Thymus (tissue), 11 donors: ENCODE results near the gene GUK1. TPM values are rescaled to one million over a fixed set of nuclear protein-coding genes. Genes with fewer than 3 reads are reported as not detected.
A peak's percentile ranks its signal among the peaks of the same experiment; 100 is the strongest.

Experiments
- DNase-seq, 9 donors: peaks; one replicate each; pipeline ENCODE4 v3.0.0-alpha.2; 2013; ENCODE audit warnings: low spot score in 9 of 9, low read depth in 6 of 9, missing footprints in 1 of 9
- H3K27ac ChIP-seq, 2 donors: one replicate each; pipeline ENCODE4 v1.5.1; 2013; ENCODE audit warnings: control low read depth in 1 of 2, low read depth in 1 of 2, low read length in 1 of 2, mild to moderate bottlenecking in 1 of 2, moderate library complexity in 1 of 2
- H3K27me3 ChIP-seq, 2 donors: one replicate each; pipeline ENCODE4 v1.5.1; 2013; ENCODE audit warnings: low read length in 1 of 2; ENCODE audit not compliant: control insufficient read depth in 2 of 2, insufficient read depth in 1 of 2
- H3K36me3 ChIP-seq, 2 donors: one replicate each; pipeline ENCODE4 v1.5.1; 2013; ENCODE audit warnings: low read length in 1 of 2, mild to moderate bottlenecking in 1 of 2, moderate library complexity in 1 of 2; ENCODE audit not compliant: control insufficient read depth in 2 of 2, insufficient read depth in 2 of 2
- H3K4me1 ChIP-seq, 2 donors: one replicate each; pipeline ENCODE4 v1.5.1; 2013; ENCODE audit warnings: low read length in 2 of 2; ENCODE audit not compliant: control insufficient read depth in 2 of 2, insufficient read depth in 2 of 2
- H3K4me3 ChIP-seq, 2 donors: one replicate each; pipeline ENCODE4 v1.5.1; 2013; ENCODE audit warnings: low read length in 2 of 2, control low read depth in 1 of 2, mild to moderate bottlenecking in 1 of 2
- H3K9me3 ChIP-seq, 2 donors: one replicate each; pipeline ENCODE4 v1.5.1; 2013; ENCODE audit warnings: low read length in 1 of 2, mild to moderate bottlenecking in 1 of 2; ENCODE audit not compliant: control insufficient read depth in 2 of 2, insufficient read depth in 1 of 2
- WGBS: extraction: QIAGEN DNeasy Blood & Tissue Kit; methylation state at CpG from one replicate; pipeline ENCODE4 v1.1.7; 2013; 5-methylcytosine and 5-hydroxymethylcytosine counted together
- polyA plus RNA-seq: library from polyadenylated mRNA; stranded (reverse); fragments of 200-250 nt; gene quantifications from one replicate; pipeline ENCODE4 v1.2.3, GENCODE V29; 2013
- total RNA-seq: library from RNA; stranded (reverse); fragments of 120-200 nt; gene quantifications from one replicate; pipeline ENCODE4 v1.2.4, GENCODE V29; 2013
- donor health status: healthy.

GUK1 gene
- total and polyA plus RNA-seq, 2 donors: 313 to 370 TPM

DNA sequence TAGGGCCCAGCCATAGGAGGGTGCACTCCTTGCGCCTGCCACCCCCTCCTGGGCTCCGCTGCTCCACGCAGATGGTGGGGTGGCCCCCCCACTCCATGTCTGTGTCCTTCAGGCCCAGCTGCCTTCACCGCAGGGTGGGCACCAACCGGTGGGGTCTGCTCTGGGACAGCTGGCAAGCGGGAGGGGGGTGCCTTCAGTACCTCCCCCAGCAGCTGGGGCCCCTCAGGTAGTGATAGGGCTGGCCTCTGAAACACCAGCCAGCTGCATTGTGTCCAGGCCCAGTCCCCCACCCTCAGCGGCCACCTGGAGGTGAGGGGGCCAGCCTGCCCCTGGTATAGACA, 10.0 kb downstream of the GUK1 start:
- 95% methylated on average over 7 of the region's 7 CpGs for WGBS
- H3K27me3 ChIP-seq: no peaks in the 10 kb centered on the region
- peaks cover 61 to 70% of the 10 kb centered on the region in 2 donors for H3K36me3 ChIP-seq
- H3K27ac ChIP-seq: no peak overlapping the region
- no peak for DNase-seq
- peaks cover 16 to 66% of the 10 kb centered on the region in 2 donors for H3K4me1 ChIP-seq
- no peaks in the 10 kb centered on the region for H3K9me3 ChIP-seq
- H3K4me3 ChIP-seq: no peak overlapping the region

DNA sequence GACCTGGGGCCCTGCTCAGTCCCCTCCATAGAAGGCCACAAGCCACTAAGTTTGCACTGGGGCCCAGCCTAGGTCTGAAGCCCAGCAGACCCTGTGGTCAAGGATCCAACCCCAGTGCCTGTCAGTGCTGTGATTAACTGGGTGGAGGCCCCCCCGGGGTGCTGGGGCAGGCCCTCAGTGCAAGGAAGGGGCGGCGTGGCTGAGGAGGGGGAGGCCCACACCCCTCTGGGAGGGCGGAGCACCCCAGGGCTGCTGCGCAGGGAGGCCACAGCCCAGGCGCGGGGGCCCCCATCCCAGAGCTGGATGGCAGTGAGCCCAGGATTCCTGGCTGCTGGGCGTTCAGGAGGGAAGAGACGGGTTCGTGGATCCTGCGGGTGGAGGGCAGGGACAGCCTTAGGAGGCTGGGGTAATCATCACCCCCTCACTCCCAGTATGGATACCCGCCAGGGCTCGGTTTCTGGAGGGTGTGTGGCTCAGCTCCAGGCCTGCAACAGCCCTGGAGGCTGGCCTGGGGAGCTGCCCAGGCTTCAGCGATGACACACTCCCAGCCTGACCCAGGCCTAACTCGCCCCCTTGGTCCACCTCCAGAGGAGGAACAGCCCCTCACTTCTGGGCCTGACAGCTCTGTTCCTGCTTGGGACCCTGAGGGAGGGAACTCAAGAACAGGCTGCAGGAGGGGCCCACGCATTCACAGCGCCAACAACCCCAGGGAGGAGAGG, 10.5 kb downstream of the GUK1 start:
- Histone ChIP-seq H3K27ac (peak overlapping the region; percentile 15 to 24), H3K9me3 (no peaks in the 10 kb centered on the region), H3K4me3 (no peak overlapping the region), H3K36me3 (peaks cover 56 to 64% of the 10 kb centered on the region in 2 donors), H3K4me1 (peaks cover 18 to 66% of the 10 kb centered on the region in 2 donors), H3K27me3 (no peaks in the 10 kb centered on the region)
- 88% methylated on average over 17 of the region's 17 CpGs for WGBS
- peak in 1 of 9 donors; percentile 36 for DNase-seq

- Histone ChIP-seq H3K9me3 (no peaks in the 10 kb centered on the region), H3K27ac (peak overlapping the region in 1 of 2 donors; percentile 24), H3K4me3 (no peak overlapping the region), H3K27me3 (no peaks in the 10 kb centered on the region), H3K4me1 (peaks cover 26 to 66% of the 10 kb centered on the region in 2 donors), H3K36me3 (peaks cover 48 to 57% of the 10 kb centered on the region in 2 donors)
- no peak for DNase-seq
- 83% methylated on average over 12 of the region's 12 CpGs for WGBS
Observed at GRCh38 chr1:228151180-228151925, 11.3 kb downstream of the GUK1 start.

DNA sequence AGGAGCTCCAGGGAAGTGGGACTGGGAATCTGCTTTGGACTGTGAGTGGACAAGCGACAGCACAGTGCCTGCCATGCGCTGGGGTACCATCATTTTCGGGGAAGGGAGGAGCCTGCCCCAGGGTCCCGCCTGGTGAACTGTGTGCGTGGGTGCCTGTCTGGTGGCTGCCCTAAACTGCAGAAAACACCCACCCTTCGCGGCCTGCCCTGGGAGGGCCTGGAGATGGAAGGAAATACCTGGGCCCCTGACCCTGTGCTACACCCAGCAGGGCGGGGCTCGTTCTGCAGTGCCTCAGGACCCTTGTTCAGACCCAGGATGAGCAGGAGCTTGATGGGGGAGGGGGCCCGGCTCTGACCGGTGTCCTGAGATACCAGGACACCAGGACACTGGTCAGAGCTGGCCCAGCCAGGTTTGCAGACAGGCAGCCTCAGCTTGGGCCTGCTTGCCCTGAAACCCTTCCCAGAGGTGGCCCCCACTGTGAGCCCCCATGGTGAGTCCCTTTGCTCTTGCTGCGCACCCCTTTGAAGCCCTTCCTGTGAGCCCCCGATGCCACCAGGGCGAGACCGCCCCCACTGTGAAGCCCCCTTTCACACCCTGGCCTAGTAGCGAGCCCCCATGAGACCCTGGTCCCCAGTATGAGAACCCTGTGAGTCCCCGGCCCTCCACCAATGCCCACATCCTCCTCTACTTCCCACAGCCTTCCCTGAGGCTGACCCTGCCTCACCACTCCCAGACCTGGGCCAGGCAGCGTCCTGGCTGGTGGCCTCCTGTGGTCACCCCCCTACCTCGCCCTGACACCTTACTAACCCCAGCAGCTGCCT, 12.2 kb downstream of the GUK1 start:
- WGBS: 96% methylated on average over 19 of the region's 19 CpGs
- Histone ChIP-seq H3K27ac (no peak overlapping the region), H3K9me3 (peaks cover 0 to 3% of the 10 kb centered on the region in 2 donors), H3K4me1 (peaks cover 35 to 74% of the 10 kb centered on the region in 2 donors), H3K27me3 (no peaks in the 10 kb centered on the region), H3K4me3 (no peak overlapping the region), H3K36me3 (peaks cover 39 to 48% of the 10 kb centered on the region in 2 donors)
- DNase-seq: no peak

- H3K4me3 ChIP-seq: no peak overlapping the region
- H3K27ac ChIP-seq: peak overlapping the region in 1 of 2 donors; percentile 11
- peaks cover 33 to 42% of the 10 kb centered on the region in 2 donors for H3K36me3 ChIP-seq
- no peaks in the 10 kb centered on the region for H3K27me3 ChIP-seq
- H3K4me1 ChIP-seq: peaks cover 38 to 80% of the 10 kb centered on the region in 2 donors
- WGBS: 73% methylated on average over 3 of the region's 3 CpGs
- DNase-seq: no peak
- peaks cover 0 to 3% of the 10 kb centered on the region in 2 donors for H3K9me3 ChIP-seq
Observed at GRCh38 chr1:228152918-228153258, 12.8 kb downstream of the GUK1 start.

GRCh38 chr1:228154021-228154669, 14.1 kb downstream of the GUK1 start:
- H3K9me3 ChIP-seq: peaks cover 0 to 3% of the 10 kb centered on the region in 2 donors
- peak overlapping the region; percentile 66 to 90 for H3K27ac ChIP-seq
- H3K4me1 ChIP-seq: peaks cover 38 to 71% of the 10 kb centered on the region in 2 donors
- no peak for DNase-seq
- 97% methylated on average over 11 of the region's 11 CpGs for WGBS
- H3K27me3 ChIP-seq: peaks cover 0 to 4% of the 10 kb centered on the region in 2 donors
- H3K4me3 ChIP-seq: no peak overlapping the region
- H3K36me3 ChIP-seq: peaks cover 20 to 29% of the 10 kb centered on the region in 2 donors

GRCh38 chr1:228154670-228155571, 14.8 kb downstream of the GUK1 start:
- Histone ChIP-seq H3K9me3 (peaks cover 0 to 3% of the 10 kb centered on the region in 2 donors), H3K4me1 (peaks cover 38 to 64% of the 10 kb centered on the region in 2 donors), H3K27me3 (peaks cover 0 to 8% of the 10 kb centered on the region in 2 donors), H3K27ac (peak overlapping the region; percentile 66 to 90), H3K36me3 (peaks cover 13 to 21% of the 10 kb centered on the region in 2 donors), H3K4me3 (no peak overlapping the region)
- 65% methylated on average over 20 of the region's 20 CpGs for WGBS
- peak in 4 of 9 donors; percentile 57 to 84 (median 64) for DNase-seq
